H54 (cell line): ENCODE measurements around the gene POU2F1.

Experiments used
- DNase-seq: peaks from one replicate; pipeline ENCODE4 v3.0.0; 2011; ENCODE audit warnings: low spot score, mixed read lengths; ENCODE audit not compliant: insufficient read length
- FAIRE-seq: peaks from 3 replicates; lab custom pipeline; 2011; peaks lifted over from hg19 to GRCh38; lab: Jason Lieb, UNC
- POLR2A ChIP-seq: IDR thresholded peaks from 2 replicates; pipeline ENCODE4 v1.6.1; 2011; ENCODE audit warnings: low read depth, mild to moderate bottlenecking, low read length

Gene POU2F1

GRCh38 chr1:167465743-167466142 is 245.1 kb downstream of the POU2F1 start:
- no peak for FAIRE-seq
- DNase-seq = no peak

GRCh38 chr1:167467126-167467710 is 246.5 kb downstream of the POU2F1 start:
- FAIRE-seq = no peak
- DNase-seq = no peak
- TF ChIP-seq POLR2A = no peak

More at GRCh38 chr1:167465743-167466142, 245.1 kb downstream of the POU2F1 start:
- no peak for TF ChIP-seq POLR2A

GRCh38 chr1:167467752-167468151 is 247.1 kb downstream of the POU2F1 start:
- FAIRE-seq (no peak), DNase-seq (no peak)
- TF ChIP-seq POLR2A = no peak

GRCh38 chr1:167469280-167469965 is 248.7 kb downstream of the POU2F1 start:
- no peak for TF ChIP-seq POLR2A
- FAIRE-seq (no peak), DNase-seq (no peak)

GRCh38 chr1:167471568-167471967 is 250.9 kb downstream of the POU2F1 start:
- no peak for DNase-seq
- FAIRE-seq = no peak

GRCh38 chr1:167472752-167473521 is 252.3 kb downstream of the POU2F1 start:
- DNase-seq (no peak), FAIRE-seq (no peak)
- no peak for TF ChIP-seq POLR2A

More at GRCh38 chr1:167471568-167471967, 250.9 kb downstream of the POU2F1 start:
- no peak for TF ChIP-seq POLR2A

- TF ChIP-seq POLR2A = no peak
- DNase-seq (no peak), FAIRE-seq (no peak)
Measured at GRCh38 chr1:167473761-167474160, 253.1 kb downstream of the POU2F1 start.

GRCh38 chr1:167474191-167474641 is 253.5 kb downstream of the POU2F1 start:
- TF ChIP-seq POLR2A = no peak

GRCh38 chr1:167476061-167476460 is 255.4 kb downstream of the POU2F1 start:
- FAIRE-seq (no peak), DNase-seq (no peak)
- TF ChIP-seq POLR2A = no peak

More at GRCh38 chr1:167474191-167474641, 253.5 kb downstream of the POU2F1 start:
- DNase-seq (no peak), FAIRE-seq (no peak)
